ENCODE data around the gene ZBTB40.

The ZBTB40 gene

DNA sequence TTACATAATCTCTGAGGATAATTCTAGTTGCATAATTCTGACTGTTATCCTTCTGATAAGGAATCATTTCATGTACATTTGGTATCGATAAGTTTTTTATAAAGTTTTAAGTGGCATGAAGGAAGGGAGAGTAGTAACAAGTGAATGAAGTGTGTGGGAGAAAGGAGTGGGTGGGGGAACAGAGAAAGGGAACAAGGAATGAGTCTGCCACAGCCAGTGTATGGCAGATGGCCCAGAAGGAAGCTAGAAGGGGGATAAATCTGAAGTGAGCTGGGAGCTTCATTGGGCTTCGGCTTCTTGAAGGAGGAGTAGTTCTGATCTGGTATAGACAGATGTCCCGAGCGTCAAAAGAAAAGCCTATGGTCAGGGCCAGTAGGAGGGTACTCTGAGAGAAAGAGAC, 18.6 kb downstream of the ZBTB40 start:
- TF ChIP-seq CTCF (IDR thresholded peaks at IDR 0.05; ENCODE audit: low read depth, low read length): no peak
- no peak overlapping the region for H3K4me3 ChIP-seq (ENCODE audit: low read depth, low read length)

DNA sequence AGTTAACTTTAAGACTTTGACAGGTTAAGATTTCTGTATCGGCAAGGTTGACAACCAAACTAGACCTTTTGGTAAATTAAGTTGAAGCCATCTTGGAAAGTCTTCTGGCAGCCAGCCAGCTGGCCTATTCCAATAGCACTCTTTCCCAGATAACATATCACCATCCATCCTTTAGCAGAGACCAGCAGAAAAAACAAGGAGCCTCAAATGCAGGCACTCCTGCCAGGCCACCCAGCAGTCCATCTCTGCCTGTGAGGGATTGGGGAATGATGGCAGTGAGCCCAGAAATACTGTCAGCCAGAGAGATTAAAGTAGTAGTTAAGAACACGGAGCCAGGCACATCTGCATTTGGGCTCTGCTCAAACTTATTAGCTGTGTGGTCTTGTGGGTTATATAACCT, 19.4 kb downstream of the ZBTB40 start:
- H3K4me3 ChIP-seq (ENCODE audit: low read depth, low read length): no peak overlapping the region
- TF ChIP-seq CTCF (IDR thresholded peaks at IDR 0.05; ENCODE audit: low read depth, low read length): no peak

- TF ChIP-seq CTCF (IDR thresholded peaks at IDR 0.05; ENCODE audit: low read depth, low read length): no peak
Observed at GRCh38 chr1:22471610-22472009, 20.0 kb downstream of the ZBTB40 start.

GRCh38 chr1:22472596-22472995, 20.9 kb downstream of the ZBTB40 start:
- TF ChIP-seq CTCF (IDR thresholded peaks at IDR 0.05; ENCODE audit: low read depth, low read length): no peak
- no peak overlapping the region for H3K4me3 ChIP-seq (ENCODE audit: low read depth, low read length)

More at GRCh38 chr1:22471610-22472009, 20.0 kb downstream of the ZBTB40 start:
- no peak overlapping the region for H3K4me3 ChIP-seq (ENCODE audit: low read depth, low read length)

DNA sequence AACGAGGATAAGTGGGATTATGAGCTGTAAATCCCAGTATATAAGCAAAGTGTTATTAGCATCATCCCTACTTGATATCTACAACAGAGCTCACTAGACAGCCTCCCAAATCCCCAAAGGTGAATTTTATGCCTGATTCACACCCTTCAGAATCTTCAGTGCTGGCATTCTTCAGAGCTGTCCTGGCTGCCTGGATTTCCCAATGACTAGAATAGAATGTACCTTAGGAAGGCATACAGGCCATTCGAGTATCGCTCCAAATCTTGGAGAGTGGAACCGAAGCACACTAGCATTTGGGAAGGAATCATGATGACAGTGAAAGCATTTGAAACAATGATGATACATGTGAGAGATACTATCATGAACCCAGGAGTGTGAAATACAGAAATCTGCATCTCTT, 22.3 kb downstream of the ZBTB40 start:
- H3K4me3 ChIP-seq (ENCODE audit: low read depth, low read length): no peak overlapping the region
- no peak for TF ChIP-seq CTCF (IDR thresholded peaks at IDR 0.05; ENCODE audit: low read depth, low read length)

DNA sequence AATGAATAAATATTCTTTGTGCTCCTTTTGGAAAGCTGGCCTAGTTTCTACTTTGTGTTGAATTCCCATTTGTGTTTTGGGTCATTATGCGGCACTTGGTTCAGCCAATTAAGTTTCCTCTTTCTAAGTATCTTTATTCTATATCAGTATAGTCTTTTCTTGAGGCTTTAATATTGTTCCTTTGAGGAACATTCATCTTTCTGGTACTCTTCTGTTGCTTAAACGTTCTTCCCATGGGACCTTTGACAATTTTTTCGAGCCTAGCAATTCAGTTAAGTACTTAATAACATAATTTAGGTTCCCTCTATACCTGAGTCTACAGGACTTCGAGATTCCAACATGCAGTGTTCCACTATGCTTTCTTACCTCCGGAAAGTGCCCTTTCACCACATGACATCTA, 24.9 kb downstream of the ZBTB40 start:
- no peak for TF ChIP-seq CTCF (IDR thresholded peaks at IDR 0.05; ENCODE audit: low read depth, low read length)
- no peak overlapping the region for H3K4me3 ChIP-seq (ENCODE audit: low read depth, low read length)

DNA sequence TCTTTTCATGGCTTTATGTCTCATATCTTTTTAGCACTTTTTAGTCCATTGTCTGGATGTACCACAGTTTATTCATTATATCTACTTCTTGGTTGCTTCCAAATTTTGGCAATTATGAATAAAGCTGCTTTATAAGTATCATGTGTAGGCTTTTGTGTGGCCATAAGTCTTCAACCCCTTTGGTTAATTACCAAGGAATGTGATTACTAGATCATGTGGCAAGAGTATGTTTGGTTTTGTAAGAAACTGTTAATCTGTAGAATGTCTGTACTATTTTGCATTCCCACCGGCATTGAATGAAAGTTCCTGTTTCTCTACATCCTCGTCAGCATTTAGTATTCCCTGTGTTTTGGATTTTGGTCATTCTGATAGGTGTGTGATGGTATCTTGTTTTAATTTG, 31.5 kb downstream of the ZBTB40 start:
- no peak for TF ChIP-seq CTCF (IDR thresholded peaks at IDR 0.05; ENCODE audit: low read depth, low read length)
- H3K4me3 ChIP-seq (ENCODE audit: low read depth, low read length): no peak overlapping the region
